GM21381 (cell line): ENCODE data around the gene CAMTA2.

Source experiments
- ATAC-seq: cut with Tn5 transposase; IDR thresholded peaks from one replicate; pipeline ENCODE4 v1.9.1; 2021; ENCODE audit warnings: mild to moderate bottlenecking, moderate library complexity; ENCODE audit not compliant: unreplicated experiment

Gene CAMTA2

DNA sequence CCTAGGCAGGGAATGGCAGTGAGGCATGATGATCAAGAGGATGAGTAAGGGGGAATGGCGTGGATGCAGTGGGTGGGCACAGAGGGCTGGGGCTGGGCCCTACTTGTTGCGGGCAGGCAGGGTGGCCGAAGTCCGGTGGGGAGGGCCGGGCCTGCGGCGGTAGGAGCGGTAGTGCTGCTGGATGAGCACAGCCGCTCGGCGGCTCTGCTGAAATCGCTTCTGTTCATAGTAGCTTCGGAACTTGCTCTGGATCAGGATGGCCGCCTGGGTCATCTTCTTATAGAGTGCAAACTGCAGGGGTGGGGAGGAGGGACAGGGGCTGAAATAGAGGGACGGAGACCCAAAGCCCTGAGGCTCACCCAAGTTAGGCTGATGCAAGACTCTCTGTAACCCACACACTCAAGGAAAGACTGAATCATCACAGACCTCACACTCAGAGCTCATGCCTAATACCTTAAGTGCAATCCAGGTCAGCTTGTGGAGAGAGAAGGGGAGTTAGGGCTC is 18.4 kb downstream of the CAMTA2 start:
- no peak for ATAC-seq

- no peak for ATAC-seq
These were observed 18.9 kb downstream of the CAMTA2 start for GRCh38 chr17:4968486-4969046.

DNA sequence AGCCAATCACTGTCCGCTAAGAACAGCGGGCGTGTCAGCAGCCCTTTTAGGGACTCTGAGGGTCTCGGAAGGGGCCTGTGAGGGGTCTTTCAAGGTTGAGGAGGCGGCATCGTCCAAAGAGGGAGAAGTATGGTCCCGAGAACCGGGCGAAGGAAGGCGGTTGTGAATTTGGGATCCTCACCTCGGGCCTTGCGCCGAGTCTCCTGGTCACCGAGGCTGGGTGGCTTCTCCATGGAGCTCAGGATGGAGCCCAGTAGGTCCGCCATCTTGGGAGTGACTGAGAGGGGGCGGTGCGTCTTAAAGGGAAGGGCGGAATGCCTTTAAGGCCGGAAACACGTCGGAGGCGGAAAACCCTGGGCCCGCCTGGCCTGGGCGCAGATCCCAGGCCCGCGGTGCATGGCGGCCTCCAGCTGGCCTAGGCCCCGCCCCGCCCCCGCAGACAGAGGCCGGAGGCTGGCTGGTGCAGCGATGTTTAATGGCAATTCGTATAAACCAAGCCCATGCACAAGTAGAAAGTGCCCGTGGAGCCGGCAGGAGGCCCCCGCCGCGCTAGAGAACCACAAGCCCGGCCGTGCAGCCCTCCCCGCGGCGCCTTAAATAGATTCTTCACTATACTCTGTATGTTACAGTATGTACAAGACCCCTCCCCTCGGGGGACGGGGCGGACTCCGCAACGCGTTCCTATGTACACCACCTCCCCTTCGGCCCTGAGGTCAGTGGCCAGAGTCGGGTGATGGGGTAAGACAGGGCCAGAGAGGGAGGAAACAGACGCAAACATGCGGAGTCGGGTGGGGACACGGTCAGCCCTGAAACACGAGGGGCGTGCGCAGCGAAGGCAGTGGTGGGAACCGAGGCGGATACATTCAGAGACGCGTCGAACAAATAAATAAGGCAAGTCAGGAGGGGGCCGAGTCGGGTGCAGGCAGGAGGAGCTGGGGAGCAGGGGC is 19.7 kb downstream of the CAMTA2 start, which contains the start of gene SPAG7:
TSS of gene SPAG7 (minus strand) at position 279 of the 947 bp plus-strand sequence. CDS start at position 266, 13 bp downstream.
- ATAC-seq: peak; percentile 61

DNA sequence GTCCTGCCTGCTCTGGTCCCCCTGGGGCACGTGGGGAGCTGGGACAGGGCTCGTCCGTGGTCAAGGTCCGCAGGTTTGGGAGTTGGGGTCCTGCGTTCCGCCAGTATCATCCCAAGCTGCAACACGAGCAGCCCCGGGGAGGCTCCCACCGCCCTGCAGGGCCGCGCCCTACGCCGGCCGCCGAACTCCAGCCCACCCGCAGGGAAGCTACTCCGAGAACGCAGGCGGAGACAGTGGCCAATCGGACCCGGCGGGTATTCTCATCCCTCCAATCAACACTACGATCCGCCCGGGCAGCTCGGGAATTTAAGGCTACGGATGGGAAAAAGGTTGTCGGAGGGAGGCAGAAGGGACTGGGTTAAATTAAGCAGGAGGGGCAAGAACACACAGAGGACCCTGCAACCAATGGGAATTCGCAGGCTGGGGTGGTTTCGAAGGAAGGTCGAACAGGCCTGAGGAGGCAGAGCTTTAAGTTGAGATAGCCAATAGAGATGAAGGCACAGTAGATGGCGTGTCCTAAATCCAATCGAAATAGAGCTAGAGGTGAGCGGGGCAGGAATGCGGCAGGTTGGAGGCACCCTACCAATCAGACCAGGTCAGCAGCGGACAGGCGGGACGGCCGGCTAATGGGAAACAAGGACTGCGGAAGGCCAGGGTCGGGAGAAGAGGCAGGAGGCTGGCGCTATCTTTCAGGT is 20.5 kb downstream of the CAMTA2 start:
- ATAC-seq: peak; percentile 73

DNA sequence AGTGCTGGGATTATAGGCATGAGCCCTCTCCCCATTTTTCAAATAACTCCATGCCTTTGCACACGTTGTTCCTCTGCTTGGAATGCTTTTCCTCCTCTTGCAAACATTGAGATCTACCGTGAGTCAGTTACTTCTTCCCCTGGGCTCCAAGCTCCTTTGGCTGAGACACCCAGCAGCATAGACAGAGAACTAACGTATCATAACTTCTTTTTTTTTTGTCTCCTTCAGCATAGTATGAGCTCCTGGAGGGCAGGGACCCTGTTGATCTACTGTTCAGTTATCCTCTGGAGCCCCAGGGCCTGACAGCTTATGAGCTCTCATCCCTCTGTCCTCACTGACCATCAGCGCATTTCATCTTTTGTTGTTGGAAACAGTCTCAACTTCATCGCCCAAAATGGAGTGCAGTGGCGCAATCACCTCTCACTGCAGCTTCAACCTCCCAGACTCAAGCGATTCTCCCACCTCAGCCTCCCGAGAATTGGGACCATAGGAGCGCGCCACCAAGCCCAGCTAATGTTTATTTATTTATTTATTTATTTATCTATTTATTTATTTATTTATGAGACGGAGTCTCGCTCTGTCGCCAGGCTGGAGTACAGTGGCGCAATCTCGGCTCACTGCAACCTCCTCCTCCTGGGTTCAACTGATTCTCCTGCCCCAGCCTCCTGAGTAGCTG is 22.0 kb downstream of the CAMTA2 start:
- no peak for ATAC-seq

GRCh38 chr17:4960279-4960922 is 27.1 kb downstream of the CAMTA2 start:
- ATAC-seq: no peak

- ATAC-seq: no peak
These were observed 28.1 kb downstream of the CAMTA2 start for GRCh38 chr17:4959261-4959965.

DNA sequence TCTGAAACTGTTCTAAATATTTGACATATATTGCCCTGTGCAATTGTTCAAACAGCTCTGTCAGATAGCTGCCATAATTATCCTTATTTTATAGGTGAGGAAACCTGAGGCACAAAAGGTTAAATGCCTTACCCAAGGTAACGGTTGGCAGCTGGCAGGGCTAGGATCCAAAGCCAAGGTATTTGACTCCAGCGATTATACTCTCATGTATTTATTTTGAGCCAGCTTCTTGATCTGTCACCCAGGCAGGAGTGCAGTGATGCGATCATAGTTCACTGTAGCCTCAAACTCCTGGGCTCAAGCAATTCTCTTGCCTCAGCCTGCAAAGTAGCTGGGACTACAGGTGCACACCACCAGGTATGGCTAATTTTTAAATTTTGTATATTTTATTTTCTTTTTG is 29.4 kb downstream of the CAMTA2 start:
- no peak for ATAC-seq

- ATAC-seq: no peak
These were observed 30.9 kb downstream of the CAMTA2 start for GRCh38 chr17:4956493-4957061.

DNA sequence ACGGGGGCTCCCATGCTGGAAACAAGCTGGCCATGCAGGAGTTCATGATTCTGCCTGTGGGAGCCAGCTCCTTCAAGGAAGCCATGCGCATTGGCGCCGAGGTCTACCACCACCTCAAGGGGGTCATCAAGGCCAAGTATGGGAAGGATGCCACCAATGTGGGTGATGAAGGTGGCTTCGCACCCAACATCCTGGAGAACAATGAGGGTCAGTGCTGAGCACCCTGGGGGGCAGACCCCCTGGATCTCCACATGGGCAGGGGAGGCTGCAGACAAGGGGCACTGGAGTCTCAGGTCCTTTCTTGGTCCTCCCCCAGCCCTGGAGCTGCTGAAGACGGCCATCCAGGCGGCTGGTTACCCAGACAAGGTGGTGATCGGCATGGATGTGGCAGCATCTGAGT is 32.4 kb downstream of the CAMTA2 start:
- no peak for ATAC-seq

DNA sequence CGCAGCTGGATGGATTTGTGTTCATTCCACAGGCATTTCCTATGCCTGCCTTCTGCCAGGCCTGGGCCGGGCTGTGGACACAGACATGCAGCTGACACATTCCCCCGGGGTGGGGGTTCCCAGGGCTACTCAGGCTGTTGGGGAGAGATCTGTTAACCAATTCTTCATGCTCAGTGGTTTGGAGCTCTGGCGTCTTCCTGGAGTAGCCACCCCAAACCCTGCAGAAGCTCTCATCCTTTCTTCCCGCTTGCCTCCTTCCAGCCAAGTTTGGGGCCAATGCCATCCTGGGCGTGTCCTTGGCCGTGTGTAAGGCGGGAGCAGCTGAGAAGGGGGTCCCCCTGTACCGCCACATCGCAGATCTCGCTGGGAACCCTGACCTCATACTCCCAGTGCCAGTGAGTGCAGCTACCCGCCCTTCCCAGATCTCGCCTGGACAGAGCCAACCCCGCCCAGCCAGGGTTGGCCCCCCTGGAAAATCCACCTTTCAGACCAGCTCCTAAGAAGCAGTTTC is 34.0 kb downstream of the CAMTA2 start:
- no peak for ATAC-seq

- no peak for ATAC-seq
These were observed 36.0 kb downstream of the CAMTA2 start for GRCh38 chr17:4951486-4951885.

- no peak for ATAC-seq
These were observed 36.7 kb downstream of the CAMTA2 start, which contains the start of gene ENO3 for GRCh38 chr17:4950746-4951204. TSS of gene ENO3 (plus strand) at chr17:4951119. CDS start at chr17:4951830, 711 bp downstream.

DNA sequence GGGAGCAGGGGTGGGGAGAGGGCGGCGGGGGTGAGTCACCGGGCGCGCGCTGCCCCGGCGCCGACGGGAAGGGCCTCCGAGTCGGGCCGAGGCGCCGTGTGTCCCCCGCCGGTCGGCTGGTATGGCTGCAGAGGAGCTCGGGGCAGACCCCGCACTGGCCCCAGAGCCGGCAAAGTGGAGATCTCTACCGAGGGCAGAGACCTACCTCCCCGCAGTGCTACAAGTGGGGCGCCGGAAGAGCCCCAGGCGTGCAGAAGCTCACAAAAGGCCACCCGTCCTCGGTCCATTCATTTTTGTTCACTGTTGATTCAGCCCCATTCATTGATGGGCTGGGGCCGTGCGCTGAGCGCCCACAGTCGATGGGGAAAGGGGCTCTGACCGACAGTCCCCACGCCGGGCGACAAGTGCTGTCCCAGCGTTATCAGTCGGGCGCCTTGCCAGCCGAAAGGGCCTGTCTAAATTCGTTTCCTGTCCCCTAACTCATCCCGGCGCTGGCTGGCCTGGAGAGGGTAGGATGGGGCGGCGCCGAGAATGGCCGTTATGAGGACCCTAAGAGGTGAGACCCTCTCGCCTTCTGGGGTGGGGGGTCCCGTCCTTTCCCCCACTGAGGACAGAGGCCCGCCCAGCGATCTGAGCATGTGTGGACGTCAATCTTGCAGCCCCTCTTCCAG is 37.3 kb downstream of the CAMTA2 start:
- ATAC-seq: no peak

DNA sequence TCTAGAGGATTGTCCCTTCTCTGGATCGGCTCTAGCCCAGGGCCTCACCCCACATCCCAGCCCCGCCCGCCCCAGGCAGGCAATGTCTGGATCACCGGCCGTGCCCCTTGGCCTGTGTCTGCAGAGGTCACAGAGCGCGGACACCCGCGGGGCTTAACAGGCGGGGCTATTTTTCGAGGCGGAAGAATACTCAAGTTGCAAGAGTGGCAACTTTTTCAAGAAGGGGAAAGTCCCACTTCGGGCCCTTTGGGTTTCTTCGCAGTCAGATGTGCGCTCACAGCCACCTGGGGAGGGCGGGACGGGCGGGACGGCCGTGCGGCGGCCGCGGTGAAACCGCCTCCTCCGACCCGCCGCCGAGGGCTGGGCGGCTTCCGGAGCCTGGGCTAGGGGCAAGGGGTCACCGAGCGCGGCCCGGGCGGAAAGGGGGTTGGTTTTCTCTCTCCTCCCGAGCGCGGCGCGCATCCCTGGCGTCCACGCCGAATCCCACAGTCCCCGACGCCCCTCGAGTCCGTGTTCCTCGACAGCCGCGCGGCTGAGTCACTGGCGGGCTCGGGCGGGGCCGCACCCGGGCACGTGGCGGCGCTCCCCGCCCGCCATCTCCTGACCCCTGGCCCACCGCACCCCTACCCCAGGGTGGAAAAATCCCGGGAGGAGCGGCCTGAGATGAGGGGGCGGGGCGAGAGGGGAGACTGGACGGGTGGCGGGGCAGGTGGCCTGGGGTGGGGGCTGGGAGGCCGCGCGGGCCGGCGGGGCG is 38.0 kb downstream of the CAMTA2 start:
- ATAC-seq: peak; percentile 28

DNA sequence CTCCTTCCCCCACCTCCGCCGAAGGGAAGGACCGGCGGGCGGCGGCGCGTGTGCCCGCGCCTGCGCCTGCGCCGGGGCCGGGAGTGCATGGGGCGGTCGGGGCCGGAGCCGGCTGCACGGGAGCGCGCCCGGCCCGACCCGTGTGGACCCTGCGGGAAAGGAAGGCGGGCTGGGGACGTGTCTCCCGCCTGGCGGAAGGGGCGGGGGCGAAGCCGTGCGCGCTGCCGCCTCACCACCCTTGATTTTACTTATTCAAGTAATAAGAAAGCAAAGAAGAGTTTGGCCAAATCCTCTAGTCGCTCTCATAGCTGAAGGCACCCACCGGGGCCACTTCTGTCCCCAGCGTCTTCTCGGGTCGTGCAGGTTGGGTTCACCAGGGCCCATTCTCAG is 38.5 kb downstream of the CAMTA2 start:
- ATAC-seq: peak; percentile 36

DNA sequence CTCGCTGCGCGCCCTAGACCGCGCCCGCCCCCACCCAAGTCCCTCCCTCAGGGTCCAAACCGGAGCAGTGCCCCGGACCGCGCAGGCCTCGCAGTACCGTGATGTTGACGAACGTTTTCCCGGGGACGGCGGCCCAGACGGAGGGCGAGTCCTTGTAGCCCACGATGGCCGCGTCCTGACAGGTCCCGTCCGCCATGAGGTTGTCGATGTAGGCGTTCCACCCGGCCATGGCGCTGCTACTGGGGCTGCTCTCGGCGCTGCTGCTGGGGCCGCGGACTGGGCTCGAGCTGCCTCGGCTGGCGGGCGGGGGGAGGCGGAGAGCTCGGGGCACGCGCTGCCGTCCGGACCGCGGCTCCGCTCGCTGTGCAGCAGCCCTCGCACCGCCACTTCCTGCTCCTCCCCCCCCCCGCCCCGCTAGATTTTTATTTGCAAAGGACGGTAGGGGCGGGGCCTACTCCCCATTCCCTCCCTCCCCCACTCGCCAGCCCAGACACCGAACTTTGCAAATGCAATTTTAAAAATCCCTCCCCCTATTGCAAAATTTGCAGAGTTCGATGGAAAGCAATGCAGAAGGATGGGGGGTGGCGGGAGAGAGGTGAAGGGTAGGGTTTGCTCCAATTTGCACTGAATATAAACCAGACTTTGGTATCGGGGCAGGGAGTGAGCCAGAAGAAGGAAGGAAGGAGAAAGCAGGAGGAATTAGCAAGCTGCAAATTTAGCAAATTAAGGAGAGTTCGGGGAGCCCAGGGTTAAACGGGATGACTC is 39.1 kb downstream of the CAMTA2 start, which contains the start of gene PFN1:
TSS of gene PFN1 (minus strand) at position 365 of the 765 bp plus-strand sequence. CDS start at position 229, 136 bp downstream.
- ATAC-seq: peak; percentile 17
